ENCODE measurements around the gene NFIB.
A peak's percentile ranks its signal among the peaks of the same experiment; 100 is the strongest.

The NFIB gene

DNA sequence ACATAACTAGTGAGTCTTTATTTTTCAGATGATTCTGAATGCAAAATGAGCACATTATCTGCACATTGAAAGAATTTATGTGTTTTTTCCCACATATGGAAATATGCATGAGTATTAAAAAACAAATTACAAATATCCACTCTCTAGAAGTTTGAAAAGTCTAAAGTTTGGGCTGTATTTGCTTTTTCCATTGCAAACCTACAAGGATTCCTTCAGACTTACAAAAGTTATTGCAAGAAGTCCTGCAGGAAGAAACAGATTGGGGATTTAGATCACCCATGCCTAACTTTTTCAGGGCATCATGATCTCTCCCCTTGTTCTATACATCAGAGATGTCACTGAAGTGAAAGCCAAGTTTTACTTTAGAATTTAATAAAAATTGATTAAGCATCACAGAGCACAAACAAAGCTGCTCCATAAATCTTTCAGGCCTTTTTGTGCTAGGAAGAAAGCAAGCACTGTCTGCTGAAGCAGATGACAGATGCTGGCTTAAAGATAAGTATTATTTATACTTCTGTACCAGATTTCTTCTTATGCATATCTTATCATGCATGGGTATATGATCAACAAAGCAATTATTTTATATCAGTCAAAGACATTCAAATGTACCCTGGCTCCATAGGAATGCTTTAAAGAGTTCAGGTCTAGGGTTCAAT is 71.7 kb downstream of the NFIB start:
- DNase-seq (ENCODE audit: low read depth) = no peak

DNA sequence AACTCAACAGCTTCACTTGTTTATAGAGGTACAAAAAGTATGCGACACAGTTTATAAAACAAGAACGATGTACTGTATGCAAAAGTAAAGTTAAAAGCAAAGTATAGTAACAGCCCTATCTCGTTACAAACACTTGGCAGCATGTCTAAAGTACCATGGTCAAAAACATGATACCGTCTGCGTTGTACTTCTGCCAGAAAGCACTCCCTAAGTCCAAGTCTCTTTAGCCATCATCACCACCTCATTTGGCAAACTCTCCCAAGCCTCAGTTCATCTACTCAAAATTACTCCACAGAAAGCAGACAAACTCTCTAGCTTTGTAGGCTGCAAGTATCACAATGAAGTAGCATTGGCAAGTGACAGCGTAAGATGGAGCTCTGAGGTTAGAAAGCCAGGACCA is 73.4 kb downstream of the NFIB start:
- DNase-seq (ENCODE audit: low read depth) = no peak

DNA sequence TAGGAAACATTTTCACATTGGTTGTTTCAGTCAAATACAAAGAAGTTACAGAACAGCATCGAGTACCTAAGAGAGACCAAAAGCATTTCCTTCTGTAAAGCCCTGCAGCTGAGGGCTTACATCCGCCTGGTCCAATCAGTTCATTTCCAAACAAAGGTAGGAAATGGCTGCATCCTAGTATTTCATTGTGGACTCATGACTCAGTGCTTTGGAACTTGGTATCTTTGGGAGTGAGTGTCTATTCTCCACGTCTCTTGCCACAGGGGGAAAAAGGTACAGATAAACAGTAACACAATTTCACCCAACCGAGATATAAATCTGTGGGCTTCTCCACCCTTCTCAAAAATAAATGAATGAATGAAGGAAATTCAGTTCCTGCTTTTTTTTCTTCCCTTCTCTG is 75.4 kb downstream of the NFIB start:
- DNase-seq (ENCODE audit: low read depth) = peak; percentile 71

DNA sequence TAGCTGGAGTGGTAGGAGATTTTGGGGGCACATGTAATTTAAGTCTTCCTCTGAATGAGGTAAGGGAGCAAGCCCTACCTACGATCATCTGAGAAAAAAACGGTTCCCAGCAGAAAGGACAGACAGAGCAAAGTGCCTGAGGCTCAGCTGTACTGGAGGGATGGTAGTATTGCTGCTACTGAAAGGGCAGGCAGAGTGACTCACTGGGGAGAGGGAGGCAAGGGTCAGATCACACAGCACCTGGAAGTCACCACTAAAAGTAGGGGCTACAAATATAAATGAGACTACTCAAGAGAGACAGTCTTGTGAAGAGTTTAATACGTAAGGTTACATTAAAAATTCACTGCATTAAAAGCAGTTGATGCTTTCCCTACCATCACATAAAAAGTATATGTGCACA is 75.9 kb downstream of the NFIB start:
- DNase-seq (ENCODE audit: low read depth) = no peak

DNA sequence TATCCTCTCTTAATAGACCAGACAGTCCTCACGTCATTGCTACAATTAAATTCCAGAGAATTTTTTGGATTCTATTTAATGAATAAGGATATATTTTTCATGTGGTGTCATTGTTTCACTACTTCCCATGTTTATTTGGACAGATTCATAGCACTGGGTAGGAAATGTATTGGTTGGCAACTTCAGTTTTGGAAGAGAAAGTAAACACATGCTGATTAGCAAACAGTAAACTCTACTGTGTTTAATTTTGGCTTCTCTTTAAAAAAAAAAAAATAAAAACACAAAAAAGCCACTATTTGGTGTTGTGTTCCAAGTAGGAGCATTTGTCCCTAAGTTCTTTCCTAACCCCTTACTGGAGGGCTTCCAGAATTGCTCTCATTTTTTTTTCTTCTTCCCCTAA is 77.3 kb downstream of the NFIB start:
- DNase-seq (ENCODE audit: low read depth) = no peak

DNA sequence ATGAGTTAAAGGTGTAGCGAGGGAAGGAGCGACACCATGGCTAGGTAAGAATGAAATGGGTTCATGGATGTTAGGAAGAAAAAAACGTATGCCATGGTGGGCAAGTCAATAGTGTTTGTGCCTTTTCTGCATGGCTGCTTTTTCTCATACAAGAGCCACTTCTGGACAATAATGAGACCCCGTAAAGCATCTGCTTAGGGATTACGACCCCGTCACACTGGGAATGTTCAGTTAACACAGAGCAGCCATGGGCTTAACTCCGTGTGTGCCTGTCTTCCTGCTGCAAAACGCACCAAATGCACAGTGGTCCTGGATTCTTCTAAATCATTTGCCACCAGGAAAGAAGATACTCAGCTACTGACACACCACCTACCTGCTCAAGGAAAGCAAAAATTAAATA is 81.8 kb downstream of the NFIB start:
- no peak for DNase-seq (ENCODE audit: low read depth)

DNA sequence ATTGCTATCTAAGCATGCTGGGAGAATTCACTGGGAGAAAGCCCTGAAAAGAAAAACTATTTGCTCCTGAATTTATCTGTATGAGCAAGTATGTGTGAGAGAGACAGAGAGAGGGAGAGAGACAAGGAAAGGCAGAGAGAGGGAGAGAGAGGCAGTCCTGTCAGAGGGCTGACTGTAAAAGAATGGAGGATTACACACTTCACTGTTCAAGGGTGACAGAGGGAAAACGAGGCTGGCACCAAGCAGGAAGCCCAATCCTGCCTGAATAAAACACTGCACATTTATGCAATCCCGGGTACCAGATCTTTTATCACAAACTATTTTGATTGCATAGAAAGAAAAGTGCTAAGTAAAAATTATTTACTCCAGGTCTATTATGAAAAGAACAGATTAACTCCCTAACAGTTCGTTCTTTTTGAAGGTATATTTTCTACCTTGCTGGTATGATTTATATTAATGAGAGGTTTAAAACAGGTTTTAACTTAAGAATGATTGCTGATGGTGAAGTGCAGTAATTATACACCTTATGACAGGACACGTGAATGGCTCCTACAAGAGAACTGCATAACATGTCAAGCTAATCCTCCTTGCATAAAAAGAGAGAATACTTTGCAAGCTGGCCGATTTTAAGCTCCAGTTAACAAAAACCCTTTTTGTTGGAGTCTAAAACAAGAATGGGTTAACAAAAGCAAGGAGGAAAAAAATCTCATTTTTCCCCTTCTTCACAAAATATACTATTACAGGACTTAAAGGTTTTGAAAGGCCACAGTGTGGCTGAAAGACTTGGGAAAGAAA is 82.5 kb downstream of the NFIB start:
- DNase-seq (ENCODE audit: low read depth) = no peak

DNA sequence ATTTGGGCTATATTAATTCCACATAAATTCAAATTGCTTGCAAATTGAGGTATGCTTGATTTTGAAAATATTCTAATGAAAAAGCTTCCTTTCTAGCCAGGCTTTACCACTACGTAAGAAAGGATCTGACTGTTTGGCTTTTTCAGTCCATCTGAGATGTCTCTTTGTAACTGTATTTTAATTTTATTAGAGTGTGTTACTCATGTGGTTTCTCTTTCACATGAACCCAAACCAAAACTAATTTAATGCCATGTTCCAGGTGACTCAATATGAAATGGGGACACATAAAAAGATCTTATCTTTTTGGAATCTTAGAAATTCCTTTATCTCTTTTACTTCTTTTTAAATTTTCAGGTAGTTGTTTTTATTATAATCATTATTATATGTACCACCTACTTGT is 85.3 kb downstream of the NFIB start:
- DNase-seq (ENCODE audit: low read depth) = no peak

DNA sequence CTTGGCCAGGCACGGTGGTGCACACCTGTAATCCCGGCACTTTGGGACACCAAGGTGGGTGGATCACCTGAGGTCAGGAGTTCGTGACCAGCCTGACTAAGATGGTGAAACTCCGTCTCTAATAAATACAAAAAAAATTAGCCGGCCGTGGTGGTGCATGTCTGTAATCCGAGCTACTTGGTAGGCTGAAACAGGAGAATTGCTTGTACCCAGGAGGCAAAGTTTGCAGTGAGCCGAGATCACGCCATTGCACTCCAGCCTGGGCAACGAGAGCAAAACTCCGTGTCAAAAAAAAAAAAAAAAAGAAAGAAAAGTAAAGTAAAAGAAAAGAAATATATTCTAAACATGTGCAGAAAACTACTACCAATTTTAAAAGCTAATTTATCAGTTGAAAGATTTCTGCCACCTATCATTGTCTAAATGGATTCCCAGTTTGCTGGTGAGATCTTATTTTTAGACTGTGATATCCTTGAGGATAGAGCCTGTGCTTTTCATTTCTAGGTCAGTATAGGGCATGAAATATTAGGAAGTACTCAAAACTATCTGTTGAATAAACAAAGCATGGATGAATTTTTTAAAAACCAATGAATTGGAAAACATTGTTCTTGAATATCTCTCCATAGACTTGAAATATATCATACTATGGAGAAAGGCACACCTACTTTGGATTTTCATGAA is 86.9 kb downstream of the NFIB start:
- no peak for DNase-seq (ENCODE audit: low read depth)

DNA sequence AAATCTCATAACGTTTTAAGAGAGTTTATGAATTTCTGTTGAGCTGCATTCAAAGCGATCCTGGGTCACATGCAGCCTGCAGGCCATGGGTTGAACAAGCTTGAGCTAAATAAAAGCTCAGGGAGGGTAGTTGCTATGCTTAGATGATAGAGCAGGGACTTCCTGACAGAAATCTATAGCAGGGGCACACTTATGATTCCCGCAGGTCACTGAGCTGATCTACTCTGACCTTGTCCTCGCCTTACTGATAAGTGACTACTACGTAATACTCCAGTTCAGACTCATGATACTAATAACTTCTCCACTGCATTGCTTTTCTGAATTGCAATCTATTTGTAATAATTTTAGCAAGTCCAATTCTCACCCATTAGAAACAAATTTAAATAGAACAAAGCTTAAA is 90.9 kb downstream of the NFIB start:
- DNase-seq (ENCODE audit: low read depth) = no peak

DNA sequence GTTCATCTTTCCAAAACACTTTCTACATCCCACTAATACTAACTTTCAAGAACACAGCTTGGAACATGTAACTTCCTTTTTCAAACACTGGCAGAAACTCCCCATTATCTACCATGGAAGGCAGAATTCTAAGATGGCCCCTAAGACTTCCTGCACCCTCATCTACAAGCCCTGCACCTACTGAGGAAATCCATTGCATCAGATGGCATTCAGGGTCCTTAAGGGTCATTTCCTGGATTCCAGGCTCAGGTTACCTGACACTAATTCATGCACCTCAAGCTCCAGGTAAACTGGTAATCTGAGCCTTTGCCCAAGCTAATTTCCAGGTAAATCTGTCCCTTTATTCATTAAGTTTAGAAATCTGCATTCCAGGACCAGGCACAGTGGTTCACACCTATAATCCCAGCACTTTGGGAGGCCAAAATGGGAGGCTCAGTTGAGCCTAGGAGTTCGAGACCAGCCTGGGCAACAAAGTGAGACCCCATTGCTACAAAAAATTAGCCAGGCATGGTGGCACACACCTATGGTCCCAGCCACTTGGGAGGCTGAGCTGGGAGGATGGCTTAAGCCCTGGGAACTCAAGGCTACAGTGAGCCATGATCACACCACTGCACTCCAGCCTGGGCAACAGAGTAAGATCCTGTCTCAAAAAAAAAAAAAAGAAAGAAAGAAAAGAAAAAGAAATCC is 91.6 kb downstream of the NFIB start:
- DNase-seq (ENCODE audit: low read depth) = no peak

DNA sequence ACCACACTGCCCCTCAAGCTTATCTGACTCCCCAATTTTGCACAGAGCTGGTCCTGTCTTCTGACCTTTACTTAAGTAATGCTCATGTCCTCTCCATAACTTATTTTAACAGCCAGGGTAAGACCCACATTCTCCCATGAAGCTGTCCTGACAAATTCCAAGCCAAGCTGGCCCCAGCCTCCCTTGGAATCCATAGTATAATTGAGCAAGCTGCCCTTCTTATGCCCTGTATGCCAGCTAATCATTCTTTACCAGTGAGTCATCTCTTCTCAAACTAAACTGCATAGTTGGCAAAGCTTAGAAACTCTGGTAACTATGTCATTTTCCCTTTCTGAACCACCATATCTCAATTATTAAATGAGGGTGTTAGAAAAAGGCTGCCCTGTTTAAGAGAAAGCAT is 92.4 kb downstream of the NFIB start:
- peak; percentile 78 for DNase-seq (ENCODE audit: low read depth)

DNA sequence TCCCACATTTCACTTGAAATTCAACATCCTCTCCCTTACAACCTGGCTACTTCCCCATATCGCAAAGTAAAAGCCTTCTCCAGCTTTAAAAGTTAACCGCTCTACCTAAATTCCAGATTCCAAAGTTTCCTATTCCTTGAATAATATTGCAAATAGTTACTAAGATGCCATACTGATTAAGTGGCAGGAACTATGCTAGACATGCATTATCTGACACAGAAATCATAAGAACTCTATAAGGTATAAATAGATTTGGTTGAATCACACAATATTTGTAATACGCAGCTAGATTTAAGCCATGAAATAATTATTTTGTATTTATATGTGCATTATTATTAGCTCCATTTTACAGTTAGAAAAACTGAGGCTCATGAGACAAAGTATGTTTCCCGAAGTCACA is 92.8 kb downstream of the NFIB start:
- DNase-seq (ENCODE audit: low read depth) = no peak

DNA sequence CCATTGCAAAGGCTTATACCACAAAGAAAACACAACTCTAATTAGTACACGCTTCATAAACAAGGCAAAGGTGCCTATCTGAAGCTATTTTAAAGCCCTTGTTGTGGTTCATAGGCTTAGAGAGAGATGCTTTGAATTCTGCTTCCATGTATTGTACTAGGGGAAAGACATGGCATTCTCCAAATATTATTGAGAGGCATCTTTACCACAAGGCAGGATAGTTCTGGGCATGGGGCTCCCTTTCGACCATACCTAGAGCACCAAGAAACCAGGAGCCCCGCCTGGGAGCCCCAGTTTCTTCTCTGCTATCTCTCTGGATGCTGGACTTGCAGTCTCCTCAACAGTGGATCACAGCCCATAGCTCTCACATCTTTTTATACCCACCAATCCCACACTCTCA is 93.7 kb downstream of the NFIB start:
- DNase-seq (ENCODE audit: low read depth) = no peak

DNA sequence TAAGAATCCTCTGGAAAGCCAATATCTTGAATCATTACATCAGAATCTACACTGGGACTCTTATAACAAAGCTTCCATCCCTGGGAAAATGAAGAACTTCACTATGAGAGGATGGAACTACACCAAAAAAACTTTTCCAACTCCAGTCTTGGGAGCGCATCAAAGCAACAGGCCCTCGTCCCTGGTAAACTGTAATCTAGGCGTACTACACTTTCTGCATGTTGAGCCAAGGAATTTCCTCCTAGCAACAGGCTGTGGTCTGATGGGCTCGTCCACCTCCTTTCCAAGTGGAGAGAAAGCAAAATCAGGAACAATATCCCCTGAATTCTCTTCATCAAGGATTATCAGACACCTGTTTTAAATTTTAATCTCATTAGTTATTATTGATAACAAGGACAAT is 94.1 kb downstream of the NFIB start:
- DNase-seq (ENCODE audit: low read depth) = no peak

DNA sequence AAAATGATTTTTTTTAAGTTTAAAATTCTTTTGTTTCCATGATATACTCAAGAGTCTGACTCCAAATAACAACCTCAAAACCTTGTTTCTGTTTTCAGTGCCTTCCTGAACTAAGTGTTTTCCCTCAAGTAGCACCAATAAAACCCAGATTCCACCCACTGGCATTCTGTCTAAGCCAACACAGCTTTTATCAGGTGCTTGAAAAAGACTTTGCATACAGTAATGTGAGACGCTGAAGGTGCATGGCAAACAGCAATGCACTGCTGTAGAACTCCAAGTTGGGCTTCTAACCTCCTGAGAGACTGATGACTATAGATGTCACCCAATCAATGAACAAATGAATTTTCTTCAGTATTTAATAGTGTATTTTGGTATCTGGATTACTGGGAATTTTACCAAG is 95.7 kb downstream of the NFIB start:
- DNase-seq (ENCODE audit: low read depth) = no peak

DNA sequence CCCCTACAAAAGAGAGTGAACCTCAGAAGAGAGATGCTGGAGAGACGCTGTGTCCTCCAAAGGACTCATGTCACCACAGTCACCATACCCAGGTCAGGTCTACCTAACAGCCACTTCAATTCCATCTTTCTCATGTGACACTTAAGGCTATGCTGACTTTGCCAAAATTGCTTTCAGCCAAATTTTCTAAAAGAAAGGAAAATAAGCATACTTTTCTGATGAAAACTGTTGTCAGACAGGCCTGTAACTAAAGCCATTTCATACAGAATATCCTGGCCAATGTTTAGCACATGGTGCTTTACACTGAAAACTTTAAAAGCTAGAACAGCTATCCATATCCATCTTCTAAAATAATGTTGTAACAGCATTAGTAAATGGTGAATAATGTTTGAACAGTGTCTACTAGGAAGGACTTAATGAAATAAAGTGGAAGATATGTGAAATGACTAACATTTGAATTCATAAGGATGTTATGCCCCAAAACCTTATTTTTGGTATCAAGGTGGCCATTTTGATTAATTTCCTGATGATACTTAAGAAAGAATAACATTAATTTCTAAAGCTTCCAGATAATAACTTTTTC is 97.2 kb downstream of the NFIB start:
- no peak for DNase-seq (ENCODE audit: low read depth)

DNA sequence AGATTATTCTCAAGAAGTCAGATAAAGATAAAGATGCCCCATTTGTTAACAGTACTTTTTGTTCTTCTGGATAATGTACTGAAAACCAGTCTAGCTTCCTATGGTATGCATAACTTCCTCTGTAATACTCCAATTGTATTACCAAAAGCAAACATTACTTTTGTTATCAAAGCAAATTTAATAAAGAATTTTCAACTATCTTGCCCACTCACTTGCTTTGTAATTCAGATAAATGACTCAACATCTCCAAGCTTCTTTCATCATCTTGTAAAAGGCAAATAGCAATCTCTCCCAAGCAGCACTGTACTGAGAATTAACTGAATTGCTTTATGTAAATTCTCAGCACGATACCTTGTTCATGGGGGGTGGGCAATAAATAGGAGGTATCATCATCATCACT is 98.3 kb downstream of the NFIB start:
- peak; percentile 65 for DNase-seq (ENCODE audit: low read depth)

DNA sequence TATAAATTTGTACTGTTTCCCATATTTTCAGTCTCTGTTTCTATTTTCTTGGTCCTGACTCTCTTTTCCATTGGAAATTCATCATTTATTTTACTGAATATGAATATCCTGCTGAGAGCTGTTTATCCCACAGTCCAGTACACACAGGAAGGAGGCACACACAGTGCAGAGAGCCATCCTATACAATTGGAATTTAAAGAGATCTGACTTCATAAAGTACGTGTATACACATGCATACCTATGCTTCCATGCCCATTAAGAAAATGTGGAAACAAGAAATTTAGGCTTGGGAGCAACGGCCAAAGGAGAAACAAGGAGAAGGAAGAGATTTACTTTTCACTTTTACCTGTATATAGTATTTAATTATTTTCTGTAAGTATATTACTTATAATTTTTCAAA is 99.2 kb downstream of the NFIB start:
- DNase-seq (ENCODE audit: low read depth) = no peak

DNA sequence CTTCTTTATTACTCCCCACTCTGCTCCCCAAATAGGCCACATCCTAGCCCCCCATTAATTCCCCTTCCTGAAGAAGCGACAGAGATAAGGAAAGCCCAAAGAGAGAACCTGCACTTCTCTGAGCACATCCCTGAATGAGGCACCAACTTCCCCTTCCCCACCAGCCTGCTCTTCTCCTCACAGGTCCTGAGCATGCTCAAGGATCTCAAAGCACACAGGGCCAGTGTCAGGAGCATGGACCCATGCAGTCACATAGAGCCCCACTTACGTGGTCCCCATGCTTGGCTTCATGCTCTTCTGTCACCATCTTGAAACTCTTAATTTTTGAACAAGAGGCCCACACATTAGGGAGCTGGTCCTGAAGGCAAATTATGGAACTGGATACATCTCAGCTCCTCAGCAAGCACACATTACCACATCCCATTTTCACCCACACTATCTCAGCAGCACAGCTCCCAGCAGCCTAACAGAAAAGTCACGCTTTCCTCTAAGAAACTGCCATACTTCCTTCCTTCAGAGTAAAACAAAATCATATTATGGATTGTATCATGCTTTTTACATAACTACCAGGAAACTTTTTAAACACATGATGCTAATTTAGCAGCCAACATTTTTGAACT is 99.8 kb downstream of the NFIB start:
- no peak for DNase-seq (ENCODE audit: low read depth)

DNA sequence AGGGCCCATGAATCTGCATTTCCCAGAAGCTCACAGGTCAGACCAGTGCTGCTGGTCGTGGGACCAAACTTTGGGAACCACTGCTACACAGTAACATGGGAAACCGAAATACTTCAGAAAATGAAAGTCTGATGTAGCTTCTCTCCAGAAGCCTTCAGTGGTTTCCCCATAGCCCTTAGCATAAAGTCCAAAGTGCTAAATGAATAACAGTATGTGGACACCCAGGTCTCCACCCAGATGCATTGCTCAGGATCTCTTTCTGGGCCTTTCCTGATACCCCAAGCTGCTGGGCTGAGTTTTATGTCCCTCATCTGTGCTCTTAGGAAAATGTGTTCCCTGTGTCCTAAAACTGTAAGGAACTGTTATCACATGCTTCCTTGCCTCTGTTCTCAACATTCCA is 100.4 kb downstream of the NFIB start:
- no peak for DNase-seq (ENCODE audit: low read depth)
